Measurements from ENCODE around the gene SRGAP1. TPM values are rescaled to one million over a fixed set of nuclear protein-coding genes. Genes with fewer than 3 reads are reported as not detected.

SRGAP1 gene
- total and polyA plus RNA-seq, 9 of the 15 experiments (the other 6 are each of a cell fraction or from before 2014, with no cell fraction given): 0.01 to 0.13 (median 0.04) TPM; not detected in 3

- BruUV-seq (replicated peaks): no TSS peak
- in situ Hi-C loops (cut with MboI) (no loop called here), intact Hi-C loops (cut with micrococcal nuclease) (no loop called here)
- no peaks in the 10 kb centered on the region for H3K36me3 ChIP-seq (ENCODE audit: control insufficient read depth, insufficient read depth, low read length)
- no peaks in the 10 kb centered on the region for H3K9me1 ChIP-seq (ENCODE audit: control insufficient read depth, insufficient read depth, low read length)
- H3K4me3 ChIP-seq: no peak overlapping the region
- no peak overlapping the region for H3K4me2 ChIP-seq (ENCODE audit: insufficient read depth, low read length)
- ATAC-seq (no peak), DNase-seq (ENCODE audit: extremely low read depth in 1 of 4, low spot score in 3 of 4) (no peak), FAIRE-seq (no peak)
- CTCF ChIA-PET (ENCODE audit: low intra/inter-chr PET ratio): no interaction called here
- POLR2A ChIA-PET: no interaction called here
- TF ChIP-seq TCF7 (IDR thresholded peaks at IDR 0.05; ENCODE audit: borderline replicate concordance): no peak
- no peak for TF ChIP-seq ZNF121 (CRISPR knock-in tag; conservative IDR thresholded peaks at IDR 0.05)
- TF ChIP-seq BRF1 (IDR thresholded peaks at IDR 0.05; ENCODE audit: borderline replicate concordance, extremely low read depth, insufficient read length): no peak
- TF ChIP-seq, protein P1, sequence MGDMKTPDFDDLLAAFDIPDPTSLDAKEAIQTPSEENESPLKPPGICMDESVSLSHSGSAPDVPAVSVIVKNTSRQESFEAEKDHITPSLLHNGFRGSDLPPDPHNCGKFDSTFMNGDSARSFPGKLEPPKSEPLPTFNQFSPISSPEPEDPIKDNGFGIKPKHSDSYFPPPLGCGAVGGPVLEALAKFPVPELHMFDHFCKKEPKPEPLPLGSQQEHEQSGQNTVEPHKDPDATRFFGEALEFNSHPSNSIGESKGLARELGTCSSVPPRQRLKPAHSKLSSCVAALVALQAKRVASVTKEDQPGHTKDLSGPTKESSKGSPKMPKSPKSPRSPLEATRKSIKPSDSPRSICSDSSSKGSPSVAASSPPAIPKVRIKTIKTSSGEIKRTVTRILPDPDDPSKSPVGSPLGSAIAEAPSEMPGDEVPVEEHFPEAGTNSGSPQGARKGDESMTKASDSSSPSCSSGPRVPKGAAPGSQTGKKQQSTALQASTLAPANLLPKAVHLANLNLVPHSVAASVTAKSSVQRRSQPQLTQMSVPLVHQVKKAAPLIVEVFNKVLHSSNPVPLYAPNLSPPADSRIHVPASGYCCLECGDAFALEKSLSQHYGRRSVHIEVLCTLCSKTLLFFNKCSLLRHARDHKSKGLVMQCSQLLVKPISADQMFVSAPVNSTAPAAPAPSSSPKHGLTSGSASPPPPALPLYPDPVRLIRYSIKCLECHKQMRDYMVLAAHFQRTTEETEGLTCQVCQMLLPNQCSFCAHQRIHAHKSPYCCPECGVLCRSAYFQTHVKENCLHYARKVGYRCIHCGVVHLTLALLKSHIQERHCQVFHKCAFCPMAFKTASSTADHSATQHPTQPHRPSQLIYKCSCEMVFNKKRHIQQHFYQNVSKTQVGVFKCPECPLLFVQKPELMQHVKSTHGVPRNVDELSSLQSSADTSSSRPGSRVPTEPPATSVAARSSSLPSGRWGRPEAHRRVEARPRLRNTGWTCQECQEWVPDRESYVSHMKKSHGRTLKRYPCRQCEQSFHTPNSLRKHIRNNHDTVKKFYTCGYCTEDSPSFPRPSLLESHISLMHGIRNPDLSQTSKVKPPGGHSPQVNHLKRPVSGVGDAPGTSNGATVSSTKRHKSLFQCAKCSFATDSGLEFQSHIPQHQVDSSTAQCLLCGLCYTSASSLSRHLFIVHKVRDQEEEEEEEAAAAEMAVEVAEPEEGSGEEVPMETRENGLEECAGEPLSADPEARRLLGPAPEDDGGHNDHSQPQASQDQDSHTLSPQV (IDR thresholded peaks at IDR 0.05): no peak
- TF ChIP-seq, protein P2, sequence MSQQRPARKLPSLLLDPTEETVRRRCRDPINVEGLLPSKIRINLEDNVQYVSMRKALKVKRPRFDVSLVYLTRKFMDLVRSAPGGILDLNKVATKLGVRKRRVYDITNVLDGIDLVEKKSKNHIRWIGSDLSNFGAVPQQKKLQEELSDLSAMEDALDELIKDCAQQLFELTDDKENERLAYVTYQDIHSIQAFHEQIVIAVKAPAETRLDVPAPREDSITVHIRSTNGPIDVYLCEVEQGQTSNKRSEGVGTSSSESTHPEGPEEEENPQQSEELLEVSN (IDR thresholded peaks at IDR 0.05; ENCODE audit: borderline replicate concordance in 1 of 2, extremely low read depth in 1 of 2, insufficient read depth in 1 of 2, insufficient read length in 1 of 2, low read depth in 1 of 2, low read length in 1 of 2, poor library complexity in 1 of 2, severe bottlenecking in 1 of 2): no peak
- H3K9ac ChIP-seq (ENCODE audit: insufficient read depth in 1 of 2, low read depth in 2 of 2, low read length in 2 of 2): no peak overlapping the region
- no peaks in the 10 kb centered on the region for H4K20me1 ChIP-seq (replicated peaks; ENCODE audit: control insufficient read depth, insufficient read depth, low read length)
- H3K4me1 ChIP-seq (replicated peaks in 1 of 2; ENCODE audit: control insufficient read depth in 2 of 2, insufficient read depth in 2 of 2, low read length in 2 of 2): no peaks in the 10 kb centered on the region
- H3K9me3 ChIP-seq (replicated peaks; ENCODE audit: control insufficient read depth, insufficient read depth, low read depth, low read length): no peaks in the 10 kb centered on the region
- no peaks in the 10 kb centered on the region for H3K79me2 ChIP-seq (ENCODE audit: control insufficient read depth, insufficient read depth, low read length)
- H2AFZ ChIP-seq (ENCODE audit: low read depth, low read length): no peak overlapping the region
- H3K27ac ChIP-seq (ENCODE audit: extremely low read depth, low read depth, low read length): no peak overlapping the region
- peaks cover 0 to 9% of the 10 kb centered on the region in 2 experiments; a peak in 3 of 5 replicates for H3K27me3 ChIP-seq (ENCODE audit: control insufficient read depth in 2 of 2, insufficient read depth in 2 of 2, low read length in 2 of 2)
- 2% methylated on average over 3 of the region's 3 CpGs for WGBS (ENCODE audit: insufficient coverage, low coverage, missing lambda C conversion rate)
Observed at GRCh38 chr12:63867053-63867452, 22.6 kb downstream of the SRGAP1 start.

Measured in K562 (cell line).